Neuronal stem cell (in vitro differentiated cells): ENCODE results near the gene SRGAP3.

ENCODE experiments used
- DNase-seq: peaks from one replicate; pipeline ENCODE4 v3.0.0-alpha.2; 2013; ENCODE audit warnings: low spot score
- H2AFZ ChIP-seq: one replicate; pipeline ENCODE4 v1.6.1; 2013; ENCODE audit warnings: mild to moderate bottlenecking, low read length, inconsistent platforms
- H2AK5ac ChIP-seq: 2 replicates; pipeline ENCODE4 v1.6.1; 2013; ENCODE audit warnings: low read depth, mild to moderate bottlenecking, inconsistent platforms, low read length, moderate library complexity, mixed read lengths
- H2BK120ac ChIP-seq: 2 replicates; pipeline ENCODE4 v1.6.1; 2013; ENCODE audit warnings: low read depth, mild to moderate bottlenecking, inconsistent platforms, low read length, moderate library complexity, mixed read lengths
- H2BK12ac ChIP-seq: one replicate; pipeline ENCODE4 v1.6.1; 2013; ENCODE audit warnings: low read length, inconsistent platforms
- H2BK15ac ChIP-seq: 2 replicates; pipeline ENCODE4 v1.6.1; 2013; ENCODE audit warnings: mild to moderate bottlenecking, low read length, inconsistent platforms, mixed read lengths
- H2BK5ac ChIP-seq: one replicate; pipeline ENCODE4 v1.6.1; 2013; ENCODE audit warnings: inconsistent platforms, mild to moderate bottlenecking, low read length, moderate library complexity
- H3K14ac ChIP-seq: one replicate; pipeline ENCODE4 v1.6.1; 2013; ENCODE audit warnings: low read length, inconsistent platforms
- H3K18ac ChIP-seq: 2 replicates; pipeline ENCODE4 v1.6.1; 2013; ENCODE audit warnings: low read length, inconsistent platforms
- H3K23ac ChIP-seq: 2 replicates; pipeline ENCODE4 v1.6.1; 2013; ENCODE audit warnings: low read depth, mild to moderate bottlenecking, mixed read lengths, low read length, inconsistent platforms; ENCODE audit not compliant: poor library complexity
- H3K27ac ChIP-seq: replicated peaks from 3 replicates; pipeline ENCODE4 v1.5.1; 2013; ENCODE audit warnings: low read length, inconsistent platforms
- H3K27me3 ChIP-seq, 3 experiments: 2 replicates each; pipeline ENCODE4 v1.6.1; 2013; ENCODE audit warnings: low read length in 3 of 3, mild to moderate bottlenecking in 2 of 3, inconsistent platforms in 1 of 3, low read depth in 1 of 3, mixed read lengths in 1 of 3, moderate library complexity in 1 of 3; ENCODE audit not compliant: control insufficient read depth in 3 of 3, insufficient read depth in 3 of 3
- H3K36me3 ChIP-seq, 2 donors: replicated peaks in 1 of 2; 2 replicates each; pipeline ENCODE4 v1.6.1; 2013; ENCODE audit warnings: low read length in 2 of 2; ENCODE audit not compliant: control insufficient read depth in 2 of 2, insufficient read depth in 2 of 2
- H3K4ac ChIP-seq: 2 replicates; pipeline ENCODE4 v1.6.1; 2013; ENCODE audit warnings: inconsistent platforms, mild to moderate bottlenecking, low read length, moderate library complexity
- H3K4me1 ChIP-seq, 2 donors: 1 replicate in 1 of 2; 2 replicates in 1 of 2; pipeline ENCODE4 v1.6.1; 2013; ENCODE audit warnings: low read length in 2 of 2, low read depth in 1 of 2; ENCODE audit not compliant: control insufficient read depth in 2 of 2, insufficient read depth in 1 of 2
- H3K4me2 ChIP-seq: one replicate; pipeline ENCODE4 v1.6.1; 2013; ENCODE audit warnings: mild to moderate bottlenecking, low read length, inconsistent platforms; ENCODE audit not compliant: insufficient read depth, poor library complexity, severe bottlenecking
- H3K4me3 ChIP-seq, 2 donors: 2 replicates each; pipeline ENCODE4 v1.5.1; 2013; ENCODE audit warnings: low read length in 2 of 2, mild to moderate bottlenecking in 2 of 2, inconsistent platforms in 1 of 2, moderate library complexity in 1 of 2
- H3K79me1 ChIP-seq: one replicate; pipeline ENCODE4 v1.6.1; 2013; ENCODE audit warnings: low read depth, mild to moderate bottlenecking, inconsistent platforms, low read length, moderate library complexity
- H3K9ac ChIP-seq: one replicate; pipeline ENCODE4 v1.6.1; 2013; ENCODE audit warnings: mild to moderate bottlenecking, low read depth, low read length, inconsistent platforms; ENCODE audit not compliant: poor library complexity
- H3K9me3 ChIP-seq, 2 donors: replicated peaks in 1 of 2; 2 replicates each; pipeline versions ENCODE3 to v1.6.1; 2013; ENCODE audit warnings: low read length in 2 of 2, mild to moderate bottlenecking in 2 of 2, inconsistent platforms in 1 of 2, low read depth in 1 of 2, mixed read lengths in 1 of 2, moderate library complexity in 1 of 2; ENCODE audit not compliant: control insufficient read depth in 2 of 2, insufficient read depth in 1 of 2
- H4K8ac ChIP-seq: one replicate; pipeline ENCODE4 v1.6.1; 2013; ENCODE audit warnings: low read depth, mild to moderate bottlenecking, inconsistent platforms, low read length, moderate library complexity
- H4K91ac ChIP-seq: one replicate; pipeline ENCODE4 v1.6.1; 2013; ENCODE audit warnings: low read length, low read depth, mild to moderate bottlenecking, inconsistent platforms; ENCODE audit not compliant: poor library complexity
- WGBS, 2 donors: extraction: QIAGEN DNeasy Blood & Tissue Kit; methylation state at CpG; one replicate each; pipeline ENCODE4 v1.1.7; 2013; ENCODE audit warnings: missing lambda C conversion rate in 2 of 2, mixed read lengths in 1 of 2; ENCODE audit not compliant: insufficient read length in 2 of 2, insufficient replicate concordance in 1 of 2; ENCODE audit errors: extremely low coverage in 2 of 2; 5-methylcytosine and 5-hydroxymethylcytosine counted together

SRGAP3 gene

DNA sequence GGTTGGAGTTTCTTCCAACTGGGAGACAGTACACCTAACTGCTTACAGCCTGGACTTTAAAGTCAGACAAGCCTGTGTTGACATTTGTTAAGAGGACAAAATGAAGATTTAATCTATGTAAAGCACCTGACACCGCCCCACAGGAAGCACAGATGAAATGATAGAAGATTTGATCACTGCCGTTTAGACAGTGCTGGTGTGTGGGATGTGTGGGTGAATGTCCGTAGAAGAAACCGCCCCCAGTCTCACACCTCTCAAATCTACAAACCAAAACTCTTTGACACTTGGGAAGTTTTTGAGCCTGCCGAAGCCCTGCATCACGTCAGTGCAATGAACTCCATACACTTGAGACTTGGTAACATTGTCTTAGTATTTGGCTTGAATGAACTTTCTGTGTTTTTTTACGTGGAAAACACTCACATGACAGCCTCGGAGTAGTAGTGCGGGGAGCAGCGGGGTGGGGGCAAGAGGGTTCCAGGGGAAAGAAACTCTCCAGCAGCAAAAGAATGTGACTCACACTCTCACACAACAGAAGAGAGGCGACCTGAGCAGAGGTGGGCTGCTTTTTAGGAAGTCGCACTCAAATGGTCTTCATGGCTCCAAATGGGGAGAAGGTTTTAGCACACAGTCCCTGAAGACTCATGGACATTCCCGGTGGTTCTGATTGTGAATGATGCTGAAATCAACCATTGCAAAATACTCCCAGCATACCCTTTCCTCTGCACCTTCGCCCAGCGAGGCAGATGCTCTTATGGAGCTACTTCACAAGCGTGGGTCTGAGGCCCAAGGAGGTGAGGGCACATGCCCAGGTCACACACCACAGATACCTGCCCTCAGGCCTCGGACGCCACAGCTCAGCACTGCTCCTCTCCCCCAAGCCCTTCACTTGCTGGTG, 79.2 kb downstream of the SRGAP3 start:
- no peak overlapping the region for H3K14ac ChIP-seq
- no peaks in the 10 kb centered on the region for H3K27me3 ChIP-seq
- no peak overlapping the region for H2BK5ac ChIP-seq
- no peak for DNase-seq
- no peak overlapping the region for H3K4me2 ChIP-seq
- H2AFZ ChIP-seq, result no peak overlapping the region
- H3K27ac ChIP-seq, result no peak overlapping the region
- H4K8ac ChIP-seq, result no peak overlapping the region
- H3K4ac ChIP-seq, result no peak overlapping the region
- no peak overlapping the region for H2BK120ac ChIP-seq
- peaks cover 2% of the 10 kb centered on the region for H3K79me1 ChIP-seq
- peaks cover 0 to 16% of the 10 kb centered on the region in 2 donors for H3K4me1 ChIP-seq
- no peak overlapping the region for H2BK15ac ChIP-seq
- H4K91ac ChIP-seq, result peak overlapping the region; percentile 94
- H3K36me3 ChIP-seq, result peaks cover 0 to 16% of the 10 kb centered on the region in 2 donors
- no peak overlapping the region for H2BK12ac ChIP-seq
- H3K4me3 ChIP-seq, result peak overlapping the region in 1 of 2 donors; percentile 27
- H3K18ac ChIP-seq, result peak overlapping the region; percentile 66
- H2AK5ac ChIP-seq, result peak overlapping the region; percentile 64
- WGBS, 2 donors, result no CpG with 5 or more reads among the region's 18 CpGs
- no peak overlapping the region for H3K9ac ChIP-seq
- peak overlapping the region; percentile 74 for H3K23ac ChIP-seq
- H3K9me3 ChIP-seq, result peaks cover 0 to 6% of the 10 kb centered on the region in 2 donors

DNA sequence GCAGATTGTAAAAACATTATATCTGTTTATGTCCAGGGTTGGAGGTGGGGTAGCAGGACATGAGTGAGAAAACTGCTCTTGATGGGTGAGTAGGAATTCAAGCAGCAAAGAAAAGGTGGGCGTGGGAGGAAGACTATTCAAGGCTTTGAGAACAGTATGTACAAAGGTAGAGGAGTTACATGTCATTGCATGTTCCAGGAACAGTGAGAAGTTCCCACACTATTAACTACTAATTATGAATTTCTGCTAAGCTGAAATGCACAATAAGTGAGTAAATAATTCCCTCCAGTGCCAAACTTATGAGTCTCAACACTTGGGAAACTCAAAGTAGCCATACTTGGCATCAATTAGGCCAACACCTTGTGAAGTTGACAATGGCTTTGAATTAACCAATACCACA, 80.1 kb downstream of the SRGAP3 start:
- Histone ChIP-seq H3K4me2 (no peak overlapping the region), H3K9ac (no peak overlapping the region)

DNA sequence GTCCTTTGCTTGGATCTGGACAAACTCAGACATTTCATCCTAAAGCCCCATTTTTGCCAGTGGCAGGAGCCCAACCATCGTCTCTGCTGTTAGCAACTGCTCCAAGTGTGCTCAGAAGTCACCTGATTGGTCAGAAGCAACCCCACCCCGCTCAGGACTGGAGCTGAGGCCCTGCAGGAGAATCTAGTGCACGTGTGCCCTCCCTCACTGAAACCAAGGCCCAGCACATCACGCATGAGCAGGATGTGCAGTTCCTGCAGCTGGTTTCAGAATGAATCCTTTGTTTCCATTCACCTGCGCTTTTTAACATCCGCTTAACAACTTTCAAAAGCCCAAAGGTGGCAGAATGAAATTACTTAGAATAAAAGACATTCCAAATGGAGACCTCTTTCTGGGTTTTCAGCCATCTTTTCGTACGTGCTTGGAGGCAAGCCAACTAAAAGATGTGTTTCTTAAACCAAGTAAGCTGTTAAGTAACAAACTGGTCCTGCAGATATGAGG, 81.2 kb downstream of the SRGAP3 start:
- no peak overlapping the region for H3K9ac ChIP-seq
- no CpG with 5 or more reads among the region's 8 CpGs for whole genome bisulfite sequencing, 2 donors

More for the DNA sequence above, 80.1 kb downstream of the SRGAP3 start:
- no peak for DNase-seq
- no peak overlapping the region for H2BK120ac ChIP-seq
- no peak overlapping the region for H3K27ac ChIP-seq
- no peak overlapping the region for H2BK12ac ChIP-seq
- H3K27me3 ChIP-seq, result no peaks in the 10 kb centered on the region
- no peaks in the 10 kb centered on the region for H3K79me1 ChIP-seq
- H3K4me1 ChIP-seq, result peaks cover 0 to 16% of the 10 kb centered on the region in 2 donors
- H2AK5ac ChIP-seq, result no peak overlapping the region
- peaks cover 0 to 6% of the 10 kb centered on the region in 2 donors for H3K9me3 ChIP-seq
- no peak overlapping the region for H3K14ac ChIP-seq
- H3K4ac ChIP-seq, result no peak overlapping the region
- no peak overlapping the region for H3K4me3 ChIP-seq
- no peak overlapping the region for H4K8ac ChIP-seq
- H3K36me3 ChIP-seq, result peaks cover 0 to 9% of the 10 kb centered on the region in 2 donors
- H3K18ac ChIP-seq, result no peak overlapping the region
- no CpG with 5 or more reads among the region's 1 CpG for WGBS, 2 donors
- no peak overlapping the region for H2AFZ ChIP-seq
- no peak overlapping the region for H2BK5ac ChIP-seq
- H4K91ac ChIP-seq, result no peak overlapping the region
- no peak overlapping the region for H2BK15ac ChIP-seq
- H3K23ac ChIP-seq, result no peak overlapping the region

DNA sequence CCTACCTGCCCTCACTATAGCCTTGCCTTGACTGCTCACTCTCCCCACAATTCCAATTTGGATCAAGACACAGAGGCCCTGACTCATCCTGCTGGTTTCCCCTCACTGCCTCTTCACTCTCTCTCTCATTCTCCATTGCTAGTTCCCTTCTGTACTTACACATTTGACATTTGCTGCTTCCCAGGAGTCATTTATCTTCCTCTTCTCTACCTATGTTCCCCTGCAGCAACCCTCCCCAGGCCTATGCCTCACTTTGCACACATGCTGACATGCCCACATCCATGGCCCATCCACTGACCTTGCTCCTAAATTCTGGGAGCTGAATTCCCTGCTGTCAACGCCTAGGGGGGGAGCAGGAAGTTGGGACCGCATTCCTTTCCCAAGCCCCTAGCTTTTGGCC, 82.2 kb downstream of the SRGAP3 start:
- Histone ChIP-seq H2BK12ac (no peak overlapping the region), H3K4me2 (no peak overlapping the region), H3K4me1 (peaks cover 0 to 16% of the 10 kb centered on the region in 2 donors), H2BK120ac (no peak overlapping the region), H3K27me3 (no peaks in the 10 kb centered on the region), H2BK15ac (no peak overlapping the region), H2AK5ac (no peak overlapping the region), H4K8ac (no peak overlapping the region), H2BK5ac (no peak overlapping the region), H3K36me3 (peaks cover 0 to 11% of the 10 kb centered on the region in 2 donors), H3K18ac (no peak overlapping the region), H3K27ac (no peak overlapping the region), H3K23ac (no peak overlapping the region), H3K79me1 (no peaks in the 10 kb centered on the region), H2AFZ (no peak overlapping the region), H4K91ac (no peak overlapping the region), H3K4me3 (no peak overlapping the region), H3K14ac (no peak overlapping the region), H3K4ac (no peak overlapping the region), H3K9me3 (peaks cover 0 to 6% of the 10 kb centered on the region in 2 donors), H3K9ac (no peak overlapping the region)
- WGBS, 2 donors, result no CpG with 5 or more reads among the region's 2 CpGs
- DNase-seq, result no peak

More for the DNA sequence above, 81.2 kb downstream of the SRGAP3 start:
- no peak overlapping the region for H3K14ac ChIP-seq
- peaks cover 0 to 6% of the 10 kb centered on the region in 2 donors for H3K9me3 ChIP-seq
- no peak overlapping the region for H3K4me2 ChIP-seq
- no peak overlapping the region for H2BK15ac ChIP-seq
- H2AK5ac ChIP-seq, result no peak overlapping the region
- no peak overlapping the region for H2BK5ac ChIP-seq
- H4K8ac ChIP-seq, result no peak overlapping the region
- DNase-seq, result no peak
- no peak overlapping the region for H2AFZ ChIP-seq
- no peak overlapping the region for H3K23ac ChIP-seq
- peaks cover 0 to 16% of the 10 kb centered on the region in 2 donors for H3K4me1 ChIP-seq
- H3K4me3 ChIP-seq, result no peak overlapping the region
- peak overlapping the region; percentile 9 for H3K18ac ChIP-seq
- no peak overlapping the region for H2BK12ac ChIP-seq
- H3K79me1 ChIP-seq, result no peaks in the 10 kb centered on the region
- no peak overlapping the region for H3K27ac ChIP-seq
- peaks cover 0 to 4% of the 10 kb centered on the region in 2 donors for H3K36me3 ChIP-seq
- H2BK120ac ChIP-seq, result no peak overlapping the region
- no peak overlapping the region for H3K4ac ChIP-seq
- H3K27me3 ChIP-seq, result no peaks in the 10 kb centered on the region
- H4K91ac ChIP-seq, result no peak overlapping the region
